GM21619 (cell line): Measurements from ENCODE around the gene STRA6.

Experiments used
- ATAC-seq: cut with Tn5 transposase; IDR thresholded peaks from one replicate; pipeline ENCODE4 v1.9.1; 2021; ENCODE audit not compliant: unreplicated experiment

STRA6 gene

GRCh38 chr15:74208496-74208895 is 5.9 kb upstream of the STRA6 start:
- no peak for ATAC-seq

- no peak for ATAC-seq
Measured at GRCh38 chr15:74207652-74208440, 5.3 kb upstream of the STRA6 start.

DNA sequence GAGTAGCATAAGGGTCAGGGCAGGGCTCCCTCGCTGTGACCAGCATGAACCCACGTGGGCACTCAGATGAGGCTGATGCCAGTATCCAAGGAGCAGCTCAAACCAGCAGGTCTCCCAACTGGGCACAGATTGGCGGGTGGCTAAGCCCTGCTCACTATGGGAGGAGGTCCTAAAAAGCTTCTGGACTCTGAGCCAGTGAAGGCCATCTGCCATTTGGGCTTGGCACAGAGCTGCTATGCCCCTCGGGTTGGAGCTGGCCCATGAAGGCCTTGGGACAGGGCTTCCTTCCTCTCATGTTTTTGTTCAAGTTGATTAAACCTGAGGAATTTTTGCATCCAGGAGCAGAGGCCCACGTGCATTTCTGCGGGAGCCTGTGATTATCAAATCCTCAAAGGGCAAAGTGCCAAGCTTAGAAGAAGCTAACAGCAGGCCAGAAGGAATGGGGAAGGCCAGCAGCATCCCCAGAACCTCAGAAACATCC is 4.3 kb upstream of the STRA6 start:
- no peak for ATAC-seq

- no peak for ATAC-seq
Measured at GRCh38 chr15:74205582-74205947, 3.0 kb upstream of the STRA6 start.

DNA sequence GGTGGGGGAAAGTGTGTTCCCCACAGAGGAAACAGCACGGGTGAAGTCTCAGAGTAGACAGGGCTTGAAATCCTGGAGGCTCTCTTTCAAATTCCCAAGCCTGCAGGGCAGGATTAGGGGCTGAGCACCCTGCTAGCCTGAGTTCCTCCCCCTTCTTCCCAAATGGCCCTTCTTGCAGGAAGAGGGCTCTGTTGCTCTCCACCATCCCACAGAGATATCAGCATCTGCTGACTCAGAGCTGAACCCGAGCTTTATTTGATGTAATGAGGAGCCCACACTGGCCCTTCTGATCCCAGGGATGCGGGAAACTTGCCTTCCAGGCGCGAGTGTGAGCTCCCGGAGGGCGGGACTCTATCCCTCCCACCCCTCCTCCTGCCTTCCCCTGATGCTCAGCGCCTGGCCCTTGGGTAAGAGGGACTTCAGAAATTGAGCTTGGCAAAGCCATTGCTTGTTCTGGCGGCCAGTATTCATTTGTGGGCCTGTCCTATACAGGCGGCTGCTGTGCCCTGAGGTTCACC is 1.4 kb upstream of the STRA6 start:
- no peak for ATAC-seq

- ATAC-seq = no peak
Measured at GRCh38 chr15:74201710-74202420, 722 bp downstream of the STRA6 start.

DNA sequence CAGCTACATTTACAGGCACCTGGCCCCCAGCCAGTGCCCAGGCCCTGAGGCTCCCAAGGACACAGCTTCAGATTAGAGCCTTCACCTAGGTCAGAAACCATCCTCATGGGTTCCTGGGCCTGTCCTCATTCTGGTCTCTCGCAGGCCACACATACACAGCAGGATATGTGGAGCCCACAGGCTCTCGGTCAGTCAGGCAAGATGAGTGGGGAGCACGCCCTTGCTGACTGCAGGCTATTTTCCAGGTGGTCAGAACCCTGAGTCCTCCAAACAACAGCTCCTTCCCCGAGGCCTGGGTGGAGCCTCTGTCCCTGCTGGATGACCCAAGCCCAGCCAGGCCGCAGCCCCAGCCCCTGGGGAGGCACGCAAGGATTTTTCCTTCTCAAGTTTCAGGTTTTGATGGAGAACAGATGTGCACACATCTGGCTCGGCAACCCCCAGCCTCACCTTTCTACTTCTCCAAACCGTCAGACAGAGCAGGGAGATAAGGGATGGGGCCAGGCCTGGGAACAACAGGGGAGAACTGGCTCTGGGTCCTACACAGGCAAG is 1.6 kb downstream of the STRA6 start:
- no peak for ATAC-seq

DNA sequence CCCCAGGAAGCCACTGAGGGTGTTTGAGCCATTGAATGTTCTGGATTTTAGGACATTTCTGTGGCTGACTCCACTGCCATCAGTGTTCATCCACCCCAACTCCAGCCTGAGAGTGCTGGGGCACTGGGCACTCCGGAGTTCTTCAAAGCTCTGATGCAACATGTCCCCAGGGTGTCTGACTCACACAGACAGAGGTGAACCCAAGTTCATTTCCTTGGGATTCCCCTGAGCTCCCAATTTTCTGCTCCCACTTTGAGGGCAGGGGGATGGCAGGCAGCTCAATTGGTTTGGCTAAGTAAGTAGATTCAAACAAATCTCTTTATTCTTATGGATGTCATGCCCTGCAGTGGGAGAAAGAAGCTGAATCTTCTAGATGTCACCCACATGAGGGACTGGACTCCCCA is 2.2 kb downstream of the STRA6 start:
- ATAC-seq = no peak

- no peak for ATAC-seq
Measured at GRCh38 chr15:74199297-74199652, 3.3 kb downstream of the STRA6 start.

DNA sequence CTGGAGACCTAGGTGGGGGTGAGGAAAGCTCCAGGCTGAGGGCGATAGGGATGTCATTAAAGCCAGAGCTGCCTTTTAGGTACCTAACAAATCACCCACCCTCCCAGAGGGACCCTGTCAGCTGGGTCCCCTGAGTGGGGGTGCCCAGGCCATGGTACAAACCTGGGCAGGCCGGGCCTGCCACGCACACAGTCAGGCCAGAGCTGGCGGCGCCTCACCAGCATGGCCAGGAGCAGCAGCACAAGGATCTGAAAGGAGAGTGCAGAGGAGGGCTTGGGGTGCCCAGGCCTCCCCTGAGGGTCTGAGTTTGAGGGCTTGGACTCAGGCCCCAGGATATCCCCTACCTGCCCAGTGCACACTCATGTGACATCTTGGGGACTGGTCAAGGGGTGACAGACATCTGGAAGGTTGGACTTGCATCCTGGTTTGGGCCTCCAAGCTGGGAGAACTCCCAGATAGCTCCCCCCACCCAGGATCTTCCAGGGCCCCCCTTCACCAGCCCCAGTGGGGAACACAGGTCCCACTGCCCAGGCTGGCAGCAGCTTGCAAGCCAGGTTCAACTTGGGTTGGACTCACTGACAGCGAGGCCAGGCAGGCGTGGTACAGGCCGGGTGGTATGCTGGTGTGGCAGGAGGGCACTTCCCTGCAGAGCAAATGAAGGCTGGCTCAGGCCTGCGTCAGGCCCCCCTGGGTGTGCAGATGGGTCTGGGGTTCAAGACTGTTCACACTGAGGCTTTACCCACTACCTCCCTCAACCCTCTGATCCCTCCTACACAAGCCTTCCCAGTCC is 5.2 kb downstream of the STRA6 start:
- no peak for ATAC-seq

DNA sequence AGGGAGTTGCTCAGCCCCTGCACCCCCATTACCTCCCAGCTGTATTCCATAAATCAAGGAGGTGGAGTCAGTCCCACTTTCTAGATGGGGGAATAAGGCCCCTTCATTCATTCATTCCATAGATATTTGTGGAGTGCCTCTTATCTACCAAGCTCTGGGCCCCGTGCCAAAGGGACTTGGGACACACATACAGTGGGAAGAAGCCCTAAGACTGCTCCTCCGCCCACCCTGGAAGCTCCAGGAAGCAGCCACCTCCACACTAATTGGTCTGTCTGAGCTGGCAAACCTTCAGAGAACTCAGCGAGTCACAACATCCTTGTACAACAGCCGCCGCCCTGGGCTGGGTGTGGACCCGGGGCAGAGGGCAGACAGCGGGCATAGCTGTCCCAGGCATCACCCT is 6.4 kb downstream of the STRA6 start:
- ATAC-seq = no peak

GRCh38 chr15:74194572-74195559 is 7.7 kb downstream of the STRA6 start:
- no peak for ATAC-seq

- ATAC-seq = no peak
Measured at GRCh38 chr15:74193905-74194304, 8.7 kb downstream of the STRA6 start.

DNA sequence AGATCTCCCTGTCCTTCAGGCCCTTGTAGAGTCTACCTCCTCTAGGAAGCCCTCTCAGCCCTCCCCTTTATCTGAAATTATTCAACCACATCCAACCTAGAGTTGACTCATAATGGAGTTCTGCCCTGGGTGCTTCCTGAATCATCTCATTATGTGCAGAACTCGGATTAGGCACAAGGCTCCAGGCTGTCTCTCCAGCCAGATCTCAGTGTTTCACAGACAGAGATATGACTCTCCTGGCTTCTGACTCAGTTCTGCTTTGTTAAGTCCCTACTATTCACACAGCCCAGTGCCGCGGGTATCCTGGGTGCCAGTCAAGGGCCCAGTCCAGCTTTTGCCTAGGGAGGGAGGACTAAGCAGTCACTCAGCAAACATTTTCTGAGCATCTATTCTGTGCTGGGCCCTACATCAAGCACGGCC is 9.3 kb downstream of the STRA6 start:
- ATAC-seq = no peak

DNA sequence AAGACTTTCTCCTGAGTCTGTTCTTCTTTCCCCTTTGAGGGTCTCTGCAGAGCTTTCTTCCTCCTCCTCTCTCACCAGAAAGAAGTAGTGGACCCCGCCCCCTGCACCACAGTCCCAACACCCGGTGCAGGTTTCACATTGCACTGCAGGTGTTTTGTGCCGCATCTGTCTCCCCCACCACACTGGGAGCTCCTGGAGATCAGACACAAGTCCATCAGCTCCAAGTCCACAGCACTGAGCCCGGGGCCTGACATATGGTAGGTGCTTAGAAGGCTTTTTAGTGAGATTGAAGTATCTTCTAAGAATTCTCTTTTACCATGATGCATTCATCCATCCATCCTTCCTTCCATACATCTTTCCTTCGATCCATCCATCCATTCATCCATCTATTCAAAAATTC is 9.8 kb downstream of the STRA6 start:
- ATAC-seq = no peak

DNA sequence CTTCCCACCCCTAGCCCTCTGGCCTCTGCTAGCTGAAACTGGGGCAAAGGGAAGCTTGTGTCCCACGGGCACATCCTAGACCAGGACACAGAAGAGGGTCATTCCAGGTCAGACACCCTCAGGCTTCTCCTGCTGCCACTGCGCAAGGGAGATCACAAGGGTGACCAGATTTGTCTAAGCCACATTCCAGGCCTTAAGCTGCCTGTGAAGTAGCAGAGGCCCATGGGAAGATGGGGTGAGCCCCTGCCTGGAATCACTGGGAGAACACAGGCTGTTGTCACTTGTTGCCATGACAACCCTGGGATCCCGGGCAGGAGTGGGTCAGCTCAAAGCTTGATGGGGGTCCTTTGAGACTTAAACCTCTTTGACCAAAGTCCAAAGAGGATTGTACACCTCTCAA is 10.8 kb downstream of the STRA6 start:
- ATAC-seq = no peak

- no peak for ATAC-seq
Measured at GRCh38 chr15:74188216-74188615, 14.4 kb downstream of the STRA6 start.

GRCh38 chr15:74185710-74186348 is 16.8 kb downstream of the STRA6 start:
- ATAC-seq = no peak

- ATAC-seq = no peak
Measured at GRCh38 chr15:74184582-74185091, 17.9 kb downstream of the STRA6 start.
